Activated CD4-positive, alpha-beta T cell treated with anti-CD3 and anti-CD28 coated beads, Interleukin-10, Interleukin-2, amounts not matched to agents 100 ng/mL and 50 ng/mL, durations not matched to agents 16 hours and 8 hours (primary cell): ENCODE data around the gene OR9G4.
A peak's percentile ranks its signal among the peaks of the same experiment; 100 is the strongest.

ENCODE experiments used
- DNase-seq: peaks from one replicate; pipeline ENCODE4 v3.0.0-alpha.2; 2020

OR9G4 gene

GRCh38 chr11:56748597-56748996 is at the start of gene OR9G4:
Gene OR9G4 (minus strand): TSS chr11:56748697. CDS start chr11:56743766, 4,931 bp downstream.
- DNase-seq, result no peak

GRCh38 chr11:56783448-56784041 is 35.0 kb upstream of the OR9G4 start:
- peak; percentile 25 for DNase-seq

GRCh38 chr11:56782167-56782847 is 33.8 kb upstream of the OR9G4 start:
- DNase-seq, result no peak

- no peak for DNase-seq
These were observed 28.3 kb upstream of the OR9G4 start for GRCh38 chr11:56776809-56777208.

- DNase-seq, result no peak
These were observed 16.5 kb upstream of the OR9G4 start for GRCh38 chr11:56764976-56765375.

- no peak for DNase-seq
These were observed 3.0 kb upstream of the OR9G4 start for GRCh38 chr11:56751480-56751879.

GRCh38 chr11:56750190-56750589 is 1.7 kb upstream of the OR9G4 start:
- DNase-seq, result no peak

- no peak for DNase-seq
These were observed 7.6 kb downstream of the OR9G4 start for GRCh38 chr11:56740886-56741285.

- DNase-seq, result no peak
These were observed 8.4 kb downstream of the OR9G4 start for GRCh38 chr11:56740107-56740506.

GRCh38 chr11:56720513-56720912 is 28.0 kb downstream of the OR9G4 start:
- DNase-seq, result no peak

- peak; percentile 33 for DNase-seq
These were observed 32.1 kb downstream of the OR9G4 start for GRCh38 chr11:56716379-56716854.

- no peak for DNase-seq
These were observed 34.3 kb downstream of the OR9G4 start for GRCh38 chr11:56714206-56714605.

- DNase-seq, result no peak
These were observed 42.0 kb downstream of the OR9G4 start for GRCh38 chr11:56706486-56706885.

- DNase-seq, result no peak
These were observed 42.6 kb downstream of the OR9G4 start for GRCh38 chr11:56705784-56706396.

GRCh38 chr11:56700914-56701485 is 47.5 kb downstream of the OR9G4 start:
- DNase-seq, result no peak

GRCh38 chr11:56700242-56700913 is 48.1 kb downstream of the OR9G4 start:
- peak; percentile 1 for DNase-seq

GRCh38 chr11:56698795-56699194 is 49.7 kb downstream of the OR9G4 start, which contains the start of gene OR9G1:
Gene OR9G1 (plus strand): TSS chr11:56699095. CDS start chr11:56700388, 1,293 bp downstream.
- DNase-seq, result no peak

GRCh38 chr11:56693428-56693827 is 55.1 kb downstream of the OR9G4 start:
- no peak for DNase-seq
